HCT116 (cell line): Measurements from ENCODE around the gene REPS1. TPM values are rescaled to one million over a fixed set of nuclear protein-coding genes. Genes with fewer than 3 reads are reported as not detected.

ENCODE experiments used
- ATAC-seq: fragments of 200-7000 bp; cut with Tn5 transposase; 2 replicates; pipeline ENCODE4 v1.9.1; 2020; ENCODE audit warnings: mild to moderate bottlenecking, moderate library complexity
- BruUV-seq: library from RNA; stranded (reverse); fragments of 400-500 nt; replicated peaks from 2 replicates; lab custom pipeline; 2021; lab: Mats Ljungman, UMichigan
- CTCF ChIA-PET: fragments of 300-600 bp; sonication (Branson Sonifier 250); formaldehyde crosslinking; loops from one replicate; lab custom pipeline; 2021; ENCODE audit warnings: antibody characterized with exemption; lab: Charles Lee
- POLR2A ChIA-PET: fragments of 300-600, 350-600 bp; sonication (Branson Sonifier 250); formaldehyde crosslinking; loops from one replicate; lab custom pipeline; 2021; ENCODE audit warnings: antibody characterized with exemption; lab: Charles Lee
- RAD21 ChIA-PET, 2 experiments: fragments of 300-600 bp; sonication (Branson Sonifier 250); formaldehyde crosslinking; loops; one replicate each; lab custom pipeline; 2023; ENCODE audit warnings: low total read pairs in 2 of 2; ENCODE audit not compliant: uncharacterized antibody in 2 of 2, unreplicated experiment in 2 of 2, low non-redundant PET in 1 of 2; lab: Charles Lee
- DNase-seq: peaks from one replicate; pipeline ENCODE4 v3.0.0-alpha.2; 2010; ENCODE audit warnings: low read depth, low spot score
- H2AFZ ChIP-seq: fragments of 200-600 bp; shearing (Covaris generic), sonication (generic); 2 replicates; pipeline ENCODE4 v1.6.1; 2017; ENCODE audit warnings: low read depth, mixed run types, mixed read lengths, antibody characterized with exemption, low read length; ENCODE audit not compliant: poor library complexity, severe bottlenecking
- H3K27ac ChIP-seq: 2 replicates; pipeline ENCODE4 v1.5.1; 2012; ENCODE audit warnings: low read depth, low read length
- H3K27me3 ChIP-seq: fragments of 200-600 bp; sonication (generic); 2 replicates; pipeline ENCODE4 v1.6.1; 2016; ENCODE audit warnings: mixed run types, low read length, mixed read lengths; ENCODE audit not compliant: insufficient read depth
- H3K36me3 ChIP-seq, 2 experiments: fragments of 200-500 bp in 1 of 2; fragments of 200-600 bp in 1 of 2; sonication (Bioruptor generic) in 1 of 2; sonication (generic) in 1 of 2; 2 replicates each; pipeline versions ENCODE4 v1.5.1 to v1.6.1; 2014 to 2016; ENCODE audit warnings: low read length in 2 of 2, inconsistent platforms in 1 of 2, mixed read lengths in 1 of 2, mixed run types in 1 of 2; ENCODE audit not compliant: insufficient read depth in 2 of 2, control insufficient read depth in 1 of 2
- H3K4me1 ChIP-seq, 2 experiments: fragments of 200-600 bp in 1 of 2; sonication (generic) in 1 of 2; 2 replicates each; pipeline versions ENCODE4 v1.5.1 to v1.6.1; 2012 to 2017; ENCODE audit warnings: low read length in 2 of 2, inconsistent platforms in 1 of 2, mild to moderate bottlenecking in 1 of 2, mixed read lengths in 1 of 2, mixed run types in 1 of 2, moderate library complexity in 1 of 2; ENCODE audit not compliant: insufficient read depth in 2 of 2, control insufficient read depth in 1 of 2
- H3K4me2 ChIP-seq: fragments of 200-600 bp; sonication (generic); 2 replicates; pipeline ENCODE4 v1.6.1; 2017; ENCODE audit warnings: mixed run types, low read length, mixed read lengths
- H3K4me3 ChIP-seq, 2 experiments: fragments of 200-600 bp in 1 of 2; sonication (generic) in 1 of 2; replicated peaks in 1 of 2; 2 replicates each; pipeline ENCODE4 v1.5.1; 2011 to 2016; ENCODE audit warnings: low read length in 2 of 2, control low read depth in 1 of 2, low read depth in 1 of 2, mild to moderate bottlenecking in 1 of 2, mixed read lengths in 1 of 2, mixed run types in 1 of 2
- H3K79me2 ChIP-seq: fragments of 200-600 bp; sonication (generic); 2 replicates; pipeline ENCODE4 v1.6.1; 2017; ENCODE audit warnings: mild to moderate bottlenecking, mixed run types, low read length, moderate library complexity, mixed read lengths; ENCODE audit not compliant: insufficient read depth
- H3K9ac ChIP-seq: fragments of 200-600 bp; sonication (generic); 2 replicates; pipeline ENCODE4 v1.6.1; 2016; ENCODE audit warnings: low read length, mixed read lengths
- H3K9me2 ChIP-seq: fragments of 200-600 bp; sonication (generic), shearing (Covaris generic); 2 replicates; pipeline ENCODE4 v1.6.1; 2017; ENCODE audit warnings: mixed run types, mild to moderate bottlenecking, moderate library complexity; ENCODE audit not compliant: insufficient read depth
- H3K9me3 ChIP-seq, 2 experiments: fragments of 200-500 bp in 1 of 2; fragments of 200-600 bp in 1 of 2; sonication (Bioruptor generic) in 1 of 2; sonication (generic) in 1 of 2; 2 replicates each; pipeline ENCODE4 v1.6.1; 2014 to 2017; ENCODE audit warnings: low read length in 2 of 2, mixed read lengths in 2 of 2, inconsistent platforms in 1 of 2, low read depth in 1 of 2, mild to moderate bottlenecking in 1 of 2, mixed run types in 1 of 2, moderate library complexity in 1 of 2; ENCODE audit not compliant: control insufficient read depth in 1 of 2, insufficient read depth in 1 of 2
- H4K20me1 ChIP-seq: fragments of 200-600 bp; sonication (generic), shearing (Covaris generic); 2 replicates; pipeline ENCODE4 v1.6.1; 2017; ENCODE audit warnings: mixed run types, mild to moderate bottlenecking, moderate library complexity; ENCODE audit not compliant: insufficient read depth
- CBX3 ChIP-seq: IDR thresholded peaks from 2 replicates; pipeline ENCODE4 v1.6.1; 2012; ENCODE audit warnings: low read depth
- CEBPB ChIP-seq: IDR thresholded peaks from 2 replicates; pipeline ENCODE4 v1.6.1; 2012; ENCODE audit warnings: low read depth
- EGR1 ChIP-seq: IDR thresholded peaks from 2 replicates; pipeline ENCODE4 v1.6.1; 2012; ENCODE audit warnings: low read depth
- ELF1 ChIP-seq: IDR thresholded peaks from 2 replicates; pipeline ENCODE4 v1.6.1; 2012; ENCODE audit warnings: low read depth, borderline replicate concordance
- FOSL1 ChIP-seq: IDR thresholded peaks from 2 replicates; pipeline ENCODE4 v1.6.1; 2012; ENCODE audit warnings: low read depth
- JUND ChIP-seq: IDR thresholded peaks from 2 replicates; pipeline ENCODE4 v1.6.1; 2012
- POLR2A ChIP-seq: IDR thresholded peaks from 2 replicates; pipeline ENCODE4 v1.7.0; 2011; ENCODE audit warnings: borderline replicate concordance; ENCODE audit not compliant: insufficient read depth, insufficient read length; ENCODE audit errors: extremely low read depth
- POLR2AphosphoS5 ChIP-seq: IDR thresholded peaks from 2 replicates; pipeline ENCODE4 v1.6.1; 2011; ENCODE audit warnings: mild to moderate bottlenecking, low read depth, low read length, moderate library complexity
- SIN3A ChIP-seq: IDR thresholded peaks from 2 replicates; pipeline ENCODE4 v1.6.1; 2012; ENCODE audit warnings: low read depth
- SP1 ChIP-seq: IDR thresholded peaks from 2 replicates; pipeline ENCODE4 v1.6.1; 2012; ENCODE audit warnings: low read depth
- SRF ChIP-seq: IDR thresholded peaks from 2 replicates; pipeline ENCODE4 v1.6.1; 2012; ENCODE audit warnings: low read depth
- TCF7L2 ChIP-seq: IDR thresholded peaks from 2 replicates; pipeline ENCODE4 v1.7.0; 2011; ENCODE audit warnings: borderline replicate concordance, inconsistent platforms; ENCODE audit not compliant: insufficient read depth, insufficient read length; ENCODE audit errors: extremely low read depth
- YY1 ChIP-seq: IDR thresholded peaks from 2 replicates; pipeline ENCODE4 v1.6.1; 2011; ENCODE audit warnings: low read length, low read depth, moderate library complexity, mild to moderate bottlenecking; ENCODE audit not compliant: insufficient replicate concordance; ENCODE audit errors: extremely low read depth
- ZNF274 ChIP-seq: fragments of 200-500 bp; sonication (Bioruptor generic); IDR thresholded peaks from 2 replicates; pipeline ENCODE4 v1.6.1; 2014; ENCODE audit warnings: mild to moderate bottlenecking, low read depth, low read length, inconsistent platforms
- intact Hi-C: fragments of 100-400 bp; cut with micrococcal nuclease; formaldehyde crosslinking; loops from 2 replicates; pipeline ENCODE4 v1.10.0; 2022
- total RNA-seq: library from RNA; stranded (reverse); gene quantifications from one replicate; pipeline ENCODE4 v1.2.1, GENCODE V29; 2021; ENCODE audit not compliant: unreplicated experiment

Gene REPS1
- total RNA-seq, 1 experiment from 2014 or later: 52.7 TPM

- BruUV-seq: no TSS peak
These were observed 78.1 kb downstream of the REPS1 start for GRCh38 chr6:138909975-138910374.

GRCh38 chr6:138909511-138909910, 78.5 kb downstream of the REPS1 start:
- POLR2A ChIA-PET: no interaction called here
- no TSS peak for BruUV-seq
- H3K36me3 ChIP-seq: peaks cover 28 to 29% of the 10 kb centered on the region in 2 experiments

More at GRCh38 chr6:138909975-138910374, 78.1 kb downstream of the REPS1 start:
- Histone ChIP-seq H3K27me3 (no peaks in the 10 kb centered on the region), H3K27ac (no peak overlapping the region), H3K9ac (no peak overlapping the region), H3K4me1 (no peaks in the 10 kb centered on the region), H2AFZ (no peak overlapping the region), H3K79me2 (no peaks in the 10 kb centered on the region), H3K4me3 (no peak overlapping the region), H3K9me2 (no peaks in the 10 kb centered on the region), H3K4me2 (no peak overlapping the region), H4K20me1 (no peaks in the 10 kb centered on the region), H3K9me3 (no peaks in the 10 kb centered on the region), H3K36me3 (peaks cover 25 to 33% of the 10 kb centered on the region in 2 experiments)
- intact Hi-C loops: no loop called here
- DNase-seq: no peak
- TF ChIP-seq SIN3A (no peak), TCF7L2 (no peak), JUND (no peak), ZNF274 (no peak), EGR1 (no peak), CEBPB (no peak), FOSL1 (no peak), POLR2A (no peak), CBX3 (no peak), YY1 (no peak)
- ATAC-seq: no peak
- RAD21 ChIA-PET: no interaction called here
- CTCF ChIA-PET: no interaction called here
- POLR2A ChIA-PET: no interaction called here

More at GRCh38 chr6:138909511-138909910, 78.5 kb downstream of the REPS1 start:
- ATAC-seq: no peak
- no peaks in the 10 kb centered on the region for H3K9me2 ChIP-seq
- H4K20me1 ChIP-seq: no peaks in the 10 kb centered on the region
- no peak overlapping the region for H2AFZ ChIP-seq
- no peak for TF ChIP-seq SP1
- TF ChIP-seq ELF1: no peak
- TF ChIP-seq EGR1: no peak
- TF ChIP-seq CBX3: no peak
- TF ChIP-seq JUND: no peak
- TF ChIP-seq POLR2AphosphoS5: no peak
- TF ChIP-seq POLR2A: no peak
- TF ChIP-seq CEBPB: no peak
- no peak for TF ChIP-seq SRF
- no peaks in the 10 kb centered on the region for H3K79me2 ChIP-seq
- ChIA-PET CTCF (no interaction called here), RAD21 (no interaction called here)
- H3K4me2 ChIP-seq: no peak overlapping the region
- H3K4me1 ChIP-seq: no peaks in the 10 kb centered on the region
- H3K4me3 ChIP-seq: no peak overlapping the region
- no peaks in the 10 kb centered on the region for H3K9me3 ChIP-seq
- no peak for DNase-seq
- H3K27me3 ChIP-seq: no peaks in the 10 kb centered on the region
- intact Hi-C loops: no loop called here
- H3K9ac ChIP-seq: no peak overlapping the region
- H3K27ac ChIP-seq: no peak overlapping the region
